DMS114 treated with DMSO at 0.1 percent for 48 hours (cell line): ENCODE results near the gene NPRL2.
A peak's percentile ranks its signal among the peaks of the same experiment; 100 is the strongest.

ENCODE experiments used
- DNase-seq: peaks from one replicate; lab custom pipeline; 2025; ENCODE audit not compliant: unreplicated experiment; lab: John Stamatoyannopoulos, UW

NPRL2 gene

DNA sequence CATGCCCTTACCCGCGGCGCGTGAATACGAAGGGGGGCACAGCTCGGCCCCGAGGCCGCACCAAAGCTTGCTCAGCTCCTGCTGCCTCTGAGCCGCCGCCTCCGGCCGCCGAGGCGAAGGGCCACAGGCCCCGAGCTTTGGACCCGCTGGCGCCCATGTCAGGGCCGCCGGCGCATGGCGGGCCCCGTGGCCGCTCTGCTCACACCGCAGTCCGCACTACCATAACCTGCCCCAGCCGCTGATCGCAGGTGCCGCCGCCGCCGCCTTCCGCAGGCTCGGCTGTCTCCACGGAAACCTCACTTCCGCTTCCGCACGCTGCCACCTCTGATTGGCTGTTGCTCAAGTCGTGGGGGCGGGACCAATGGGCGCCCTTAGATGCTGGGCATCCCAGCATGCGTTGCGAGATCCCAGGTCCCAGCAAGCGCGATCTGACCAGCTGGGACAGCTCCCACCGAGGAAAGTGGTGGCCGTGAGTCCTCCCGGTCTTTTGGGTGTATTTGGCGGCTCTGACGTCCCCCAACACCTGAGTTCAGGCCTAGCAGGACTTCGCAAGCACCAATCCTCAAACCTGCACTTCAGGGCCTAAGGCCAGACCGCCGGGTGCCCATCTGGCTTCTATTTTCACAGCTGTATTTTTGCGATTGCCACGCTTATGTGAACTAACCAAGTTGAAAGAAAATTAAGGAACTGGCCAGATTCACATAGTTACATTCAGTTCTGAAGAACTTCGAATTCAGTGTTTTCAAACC lies 22.5 kb downstream of the NPRL2 start, which contains the start of gene TUSC2:
TSS of gene TUSC2 (minus strand) at position 281 of the 749 bp plus-strand sequence. CDS start at position 157, 124 bp downstream.
- peak; percentile 77 for DNase-seq

DNA sequence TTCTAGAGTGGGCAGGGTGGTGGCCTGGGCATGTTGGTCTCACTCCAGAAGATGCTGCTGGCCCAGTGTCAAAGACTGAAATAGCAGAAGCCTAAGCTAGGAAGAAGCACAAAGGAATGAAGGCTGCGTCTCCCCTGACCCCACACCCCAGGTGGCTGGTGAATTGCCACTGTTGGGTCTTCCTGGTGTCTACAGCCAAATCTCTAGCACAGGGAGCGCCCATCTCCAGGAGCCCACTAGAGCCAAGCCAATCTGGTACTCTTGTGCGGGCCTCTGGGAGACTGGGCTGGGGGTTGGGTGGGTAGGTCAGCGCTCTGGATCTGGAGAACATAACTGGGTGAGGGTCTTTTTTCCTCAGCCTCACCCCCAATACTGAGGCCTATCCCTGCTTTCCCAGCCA lies 23.4 kb downstream of the NPRL2 start:
- DNase-seq, result no peak

DNA sequence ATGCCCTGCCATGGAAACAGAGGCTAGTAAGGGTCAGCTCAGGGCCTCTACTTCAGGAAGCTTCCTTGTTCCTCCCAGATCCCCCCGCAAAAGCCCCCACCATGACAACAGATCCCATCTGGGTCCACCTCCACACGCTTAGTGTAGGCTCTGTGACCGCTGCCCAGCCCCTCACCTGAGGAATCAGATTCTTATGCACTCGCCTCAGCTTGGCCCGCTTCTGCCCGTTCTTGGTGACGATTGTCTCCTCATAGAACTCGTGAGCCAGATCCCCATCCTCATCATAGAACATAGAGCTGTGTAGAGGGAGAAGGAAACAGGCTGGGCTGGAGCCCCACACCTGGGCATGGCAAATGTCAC lies 24.4 kb downstream of the NPRL2 start:
- no peak for DNase-seq

DNA sequence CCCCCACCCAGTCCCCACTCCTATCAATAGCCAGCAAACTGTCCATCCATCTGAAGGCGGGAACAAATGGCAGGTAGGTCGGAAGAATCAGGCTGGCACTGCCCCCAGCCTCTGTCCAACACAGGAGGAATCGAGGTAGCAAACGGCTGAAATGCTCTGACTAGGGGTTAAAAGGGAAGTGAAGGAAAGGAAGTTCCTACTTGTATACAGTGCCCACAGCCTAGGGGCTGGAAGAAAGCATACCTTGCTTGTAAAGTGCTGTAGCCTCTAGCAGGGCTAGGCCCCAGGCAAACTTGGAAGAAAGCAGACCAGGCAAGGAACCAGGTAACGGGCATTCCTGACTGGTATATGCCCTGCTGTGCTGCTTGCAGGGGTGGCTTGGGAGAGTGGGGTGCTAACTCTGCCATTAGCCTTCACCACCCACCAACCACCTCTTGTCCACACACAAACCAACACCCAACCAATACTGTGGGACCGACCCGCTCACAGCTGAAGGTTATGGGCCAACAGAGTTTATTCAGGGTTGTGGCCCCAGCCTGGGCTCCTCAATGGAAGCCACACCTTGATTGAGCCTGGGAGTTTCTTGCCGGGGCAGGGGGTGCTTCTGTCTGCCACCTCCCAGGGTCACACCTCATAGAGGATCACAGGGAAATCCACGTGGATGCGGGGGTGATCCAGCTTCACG lies 24.9 kb downstream of the NPRL2 start:
- DNase-seq, result no peak

DNA sequence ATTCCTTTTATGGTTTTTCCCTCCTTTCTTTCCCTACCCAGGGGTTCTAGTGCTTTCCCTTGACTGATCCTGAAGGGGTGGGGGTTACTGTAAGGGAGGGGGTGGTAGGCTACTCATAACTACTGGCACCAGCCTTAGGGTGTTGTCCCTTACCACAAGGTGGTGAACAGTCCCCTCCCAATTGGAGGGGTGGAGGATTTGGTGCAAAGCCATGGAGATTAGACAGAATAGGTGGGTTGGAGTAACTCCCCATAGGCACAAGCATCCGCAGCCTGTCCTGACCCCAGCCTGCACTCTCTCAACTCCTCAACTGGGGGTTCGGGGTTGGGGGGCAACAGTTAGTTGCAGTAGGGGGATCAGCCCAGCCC lies 25.5 kb downstream of the NPRL2 start:
- DNase-seq, result no peak

DNA sequence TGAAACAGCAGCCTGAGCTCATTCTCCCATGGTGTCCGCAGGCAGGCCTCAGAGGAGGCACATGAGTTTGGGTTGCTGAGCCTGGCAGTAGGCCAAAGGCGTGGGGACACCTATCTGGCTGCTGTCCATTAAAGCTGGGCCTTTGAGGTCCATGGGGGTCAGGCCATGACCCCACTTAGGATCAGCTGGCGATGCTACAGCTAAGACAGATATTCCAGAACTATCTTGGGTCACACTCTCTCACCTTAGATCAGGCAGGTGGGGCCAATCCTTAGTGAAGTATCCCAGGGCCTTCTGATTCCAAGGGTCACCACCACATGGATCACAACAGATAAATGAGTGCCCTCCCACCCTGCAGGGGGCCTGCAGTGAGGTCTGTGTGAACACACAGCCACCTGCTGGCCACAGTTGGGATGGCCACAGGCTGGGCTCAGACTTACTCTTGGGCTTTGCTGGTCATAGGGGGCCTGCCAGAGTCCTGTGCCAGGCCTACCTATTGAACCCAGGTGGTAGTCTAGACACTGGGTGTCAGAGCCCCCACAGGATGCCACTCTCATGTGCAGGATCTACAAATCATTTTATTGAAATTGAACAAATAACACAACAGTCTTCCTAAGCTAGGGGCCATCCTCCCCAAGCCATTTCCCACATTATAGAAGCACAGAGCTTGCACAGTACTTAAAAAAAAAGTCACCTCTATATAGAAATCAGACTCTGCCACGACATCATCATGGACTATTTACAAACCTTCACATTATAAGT lies 26.0 kb downstream of the NPRL2 start:
- DNase-seq, result peak; percentile 30

DNA sequence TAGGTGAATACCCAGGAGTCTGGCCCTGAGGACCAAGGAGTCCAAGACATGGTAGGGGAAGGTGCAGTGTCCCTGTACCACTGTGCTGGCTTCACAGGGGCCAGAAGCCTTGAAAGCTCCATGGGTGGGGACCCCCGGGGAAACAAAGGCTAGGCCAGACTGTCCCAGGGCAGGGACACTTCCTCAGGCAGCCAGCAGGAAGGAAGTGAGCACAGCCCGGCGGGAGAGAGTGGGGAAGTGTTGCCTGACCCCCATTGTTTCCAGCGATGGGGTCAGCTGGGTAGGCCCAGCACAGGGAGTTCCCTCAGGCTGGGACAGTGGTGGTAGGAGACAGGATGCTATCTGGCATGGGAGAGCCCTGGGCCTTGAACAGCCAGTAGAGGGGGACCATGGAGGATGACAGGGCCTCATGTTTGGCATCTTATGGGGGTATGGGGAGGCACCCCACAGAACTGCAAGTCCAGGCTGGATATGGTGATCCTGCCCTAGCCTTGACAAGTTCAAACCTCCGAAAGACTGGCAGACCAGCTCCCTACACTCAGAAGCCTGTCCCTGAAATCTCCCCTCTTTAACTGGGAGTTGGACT lies 26.9 kb downstream of the NPRL2 start:
- DNase-seq, result no peak

DNA sequence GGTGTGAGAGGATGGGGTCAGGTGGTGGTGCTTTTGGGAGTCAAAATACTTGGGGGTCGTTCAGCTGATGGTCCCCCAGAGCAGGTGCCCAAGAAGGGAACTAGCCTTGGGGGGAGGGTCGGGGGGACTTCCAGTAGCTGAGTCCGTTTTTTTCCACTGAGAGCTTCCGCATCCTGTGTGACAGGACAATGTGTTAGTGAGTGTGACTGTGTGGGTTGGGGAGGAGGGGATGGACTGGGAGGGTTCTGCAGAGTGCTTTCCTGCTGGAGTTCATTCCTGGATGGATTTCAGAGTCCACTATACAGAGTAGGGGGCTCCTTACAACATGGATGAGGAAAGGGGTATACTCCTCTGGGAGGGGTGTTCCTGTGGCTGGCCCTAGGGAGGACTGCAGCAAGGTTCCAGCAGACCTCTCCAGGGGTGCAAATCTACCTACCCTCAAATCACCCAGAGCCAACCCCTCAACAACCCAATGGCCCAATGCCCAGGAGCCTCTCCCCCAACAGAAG lies 27.4 kb downstream of the NPRL2 start:
- no peak for DNase-seq

DNA sequence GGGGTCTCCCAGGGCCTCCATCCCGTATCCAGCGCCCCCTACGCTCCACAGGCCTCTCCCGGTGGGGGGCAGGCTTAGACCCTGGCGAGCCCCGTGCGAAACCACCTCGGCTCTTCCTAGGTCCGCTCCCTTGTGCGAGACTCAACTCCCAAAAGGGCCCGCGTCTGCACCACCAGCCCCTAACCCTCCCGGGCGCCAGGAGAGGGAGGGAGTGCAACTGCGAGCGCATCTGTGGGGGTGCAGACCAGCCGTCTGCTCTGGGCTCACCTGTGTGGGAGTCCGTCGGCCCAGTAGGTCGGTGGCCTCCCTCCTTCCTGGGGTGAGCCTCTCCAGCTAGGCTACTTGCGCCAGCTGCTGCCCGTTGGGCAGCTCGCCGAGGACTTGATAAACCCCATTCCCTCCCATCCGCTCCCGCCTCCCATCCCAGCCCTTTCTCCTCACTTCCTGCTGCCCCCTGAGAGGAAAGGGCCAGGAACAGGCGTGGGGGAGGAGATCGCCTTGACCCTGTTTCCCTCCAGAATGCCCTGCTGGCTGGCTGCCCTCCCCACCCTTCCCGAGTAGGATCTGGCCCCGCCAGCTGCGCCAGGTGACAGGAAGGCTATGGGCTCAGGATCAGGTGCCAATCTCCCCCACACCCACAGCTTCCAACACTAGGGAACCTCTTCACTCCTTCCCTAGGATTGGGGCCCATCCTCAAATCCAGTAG lies 28.0 kb downstream of the NPRL2 start, which contains the start of gene HYAL2:
TSS of gene HYAL2 (minus strand) at position 360 of the 706 bp plus-strand sequence. CDS start 2,256 bp downstream, outside the sequence.
- no peak for DNase-seq

DNA sequence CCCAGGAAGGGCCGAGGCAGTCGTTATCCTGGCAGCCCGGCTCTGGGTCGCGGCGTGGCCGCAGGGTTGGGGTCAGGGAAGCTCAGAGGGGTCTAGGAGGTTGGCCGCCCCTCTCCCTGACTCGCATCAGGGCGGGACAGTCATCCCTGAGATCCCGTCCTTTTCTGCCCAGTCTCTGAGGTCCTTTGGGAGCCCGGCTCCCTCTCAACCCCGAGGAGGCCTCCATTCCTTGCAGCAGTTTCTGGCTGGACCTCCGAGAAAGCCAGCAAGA lies 28.5 kb downstream of the NPRL2 start:
- DNase-seq, result no peak

DNA sequence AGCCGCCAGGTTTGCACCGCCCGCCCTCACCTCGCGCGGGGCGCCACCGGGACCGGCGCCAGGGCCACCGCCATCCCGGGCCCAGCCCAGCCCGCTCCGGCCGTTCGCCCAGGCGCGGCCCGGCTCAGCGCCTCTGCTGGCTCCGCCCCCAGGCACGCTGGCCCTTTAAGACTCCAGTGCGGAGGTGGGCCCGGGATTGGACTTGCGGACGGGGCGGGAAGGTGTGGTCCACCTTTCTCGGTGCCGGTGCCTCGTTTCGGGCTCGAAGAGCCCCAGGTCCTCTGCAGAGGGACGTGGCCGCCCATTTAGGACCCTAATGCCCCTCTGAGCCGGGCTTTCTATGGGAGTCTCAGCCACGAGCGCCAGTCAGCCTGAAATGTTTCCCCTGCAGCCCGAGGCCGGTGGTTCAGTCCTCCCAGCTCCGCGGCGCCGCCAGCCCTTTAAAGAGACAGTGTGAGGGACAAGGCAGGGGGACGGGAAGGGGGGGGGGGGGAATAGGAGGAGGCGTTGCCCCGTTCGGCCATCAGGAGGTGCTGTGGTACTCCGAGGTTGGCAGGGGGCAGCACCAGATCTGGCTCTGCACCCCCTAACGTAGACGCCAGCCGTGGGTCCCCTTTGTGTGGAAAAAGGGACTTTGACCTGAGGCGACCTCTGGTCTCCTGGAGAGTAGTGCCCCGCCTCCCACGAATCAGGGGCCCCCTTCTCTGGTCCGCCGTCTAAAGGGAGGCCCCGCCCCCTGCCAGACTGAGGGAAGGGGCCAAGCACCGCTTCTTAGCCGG lies 29.1 kb downstream of the NPRL2 start:
- DNase-seq, result peak; percentile 78

DNA sequence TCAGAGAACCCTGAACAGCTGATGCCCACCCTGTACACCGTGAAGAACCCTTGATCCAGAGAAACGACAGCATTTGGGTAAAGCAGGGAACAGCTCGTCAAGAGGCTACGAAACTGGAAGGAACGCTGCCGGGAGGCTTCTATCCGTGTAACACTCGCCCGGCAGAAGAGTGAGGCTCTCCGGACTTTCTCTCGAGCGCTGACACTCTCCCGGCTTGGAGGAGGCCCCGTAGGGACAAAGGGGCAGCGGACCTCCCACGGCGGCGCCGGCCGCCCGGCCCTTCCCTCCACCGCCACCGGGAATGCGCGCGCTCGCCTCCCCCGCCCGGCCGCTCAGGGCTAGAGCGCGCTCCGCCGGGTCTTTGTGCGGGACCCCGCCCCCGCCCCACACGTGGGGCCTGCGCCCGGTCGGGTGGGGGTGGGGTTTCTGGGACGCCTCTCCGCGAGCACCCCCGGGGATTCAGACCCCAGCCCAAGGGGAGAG lies 29.7 kb downstream of the NPRL2 start:
- DNase-seq, result no peak

DNA sequence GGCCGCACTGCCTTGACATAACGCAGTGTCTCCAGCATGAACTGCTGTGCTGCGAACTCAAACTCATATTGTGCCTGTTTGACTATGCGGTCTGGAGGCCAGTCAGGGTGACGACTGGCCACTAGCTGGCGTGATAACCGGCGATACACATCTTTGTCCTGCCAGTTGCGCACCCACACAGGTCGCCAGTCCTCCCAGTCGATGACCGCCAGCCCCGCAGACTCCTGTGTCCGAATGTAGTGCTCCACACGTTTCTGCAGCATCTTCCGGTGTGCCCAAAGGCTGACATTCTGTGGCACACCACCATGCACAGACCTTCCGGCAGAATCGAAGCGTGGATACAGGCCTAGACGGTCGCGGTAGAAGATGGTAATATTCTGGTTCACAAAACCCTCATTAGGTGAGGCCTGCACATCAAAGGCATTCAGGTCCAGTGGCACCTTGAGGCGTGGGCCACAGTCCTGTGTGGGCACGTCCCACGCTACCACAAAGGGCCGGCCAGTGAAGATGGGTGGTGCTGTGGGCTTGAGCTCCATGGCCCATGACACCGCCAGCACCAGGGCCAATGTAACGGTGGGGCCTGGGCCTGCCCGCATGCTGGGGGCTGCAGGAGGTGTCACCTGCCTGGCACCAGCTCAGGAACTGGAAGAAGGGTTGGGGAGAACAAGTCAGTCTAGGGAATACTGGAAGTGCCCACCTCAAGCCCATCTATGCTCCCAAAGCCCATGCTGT lies 30.5 kb downstream of the NPRL2 start:
- no peak for DNase-seq

DNA sequence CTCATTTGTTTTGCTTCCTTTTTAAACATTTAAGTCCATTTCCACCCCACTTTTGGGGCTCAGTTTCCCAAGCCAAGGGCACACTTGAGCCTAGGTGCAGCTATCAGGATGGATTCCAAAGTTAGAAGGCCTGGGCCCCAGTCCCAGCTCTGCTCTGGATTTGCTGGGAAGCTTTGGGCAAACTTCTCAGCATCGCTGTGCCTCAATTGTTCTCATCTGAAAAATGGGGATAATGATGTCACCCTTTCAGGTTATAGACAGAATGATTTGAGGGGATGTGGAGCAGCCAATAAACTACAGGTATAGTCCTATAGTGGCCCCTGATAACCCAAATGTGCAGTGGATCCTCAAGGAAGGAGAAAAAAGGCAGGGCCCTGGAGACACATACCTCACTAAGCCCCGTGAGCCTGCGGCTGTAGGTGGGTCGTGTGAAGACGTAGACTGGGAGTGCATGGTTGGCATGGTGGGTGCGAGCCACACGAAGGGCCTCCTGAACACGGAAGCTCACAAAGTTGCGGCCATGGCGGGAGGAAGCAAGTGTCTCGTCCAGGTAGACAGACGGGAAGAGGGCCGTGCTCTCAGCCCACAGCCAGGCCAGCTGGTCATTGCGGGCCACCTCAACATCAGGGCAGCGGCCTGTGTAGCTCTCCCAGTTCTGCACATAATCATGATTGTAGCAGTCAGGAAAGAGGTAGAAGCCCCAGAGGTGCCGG lies 31.2 kb downstream of the NPRL2 start:
- no peak for DNase-seq

DNA sequence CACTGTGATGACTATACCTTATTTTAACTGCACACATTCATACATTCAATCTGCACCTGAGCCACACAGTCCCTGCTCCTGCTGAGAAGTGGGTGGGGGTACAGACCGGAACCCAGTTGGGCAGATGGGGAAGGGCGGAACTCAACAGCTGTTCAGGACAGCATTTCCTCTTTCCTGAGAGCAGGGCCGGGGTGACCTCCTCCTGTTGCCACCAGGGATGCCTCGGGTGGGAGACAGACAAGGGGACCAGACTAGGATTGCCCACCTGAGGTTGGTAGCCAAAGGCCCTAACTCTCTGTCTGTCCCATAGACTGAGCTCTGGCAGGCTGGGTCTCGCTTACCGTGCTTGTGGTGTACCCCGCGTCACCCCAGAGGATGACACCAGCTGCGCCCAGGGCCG lies 32.0 kb downstream of the NPRL2 start:
- DNase-seq, result no peak

DNA sequence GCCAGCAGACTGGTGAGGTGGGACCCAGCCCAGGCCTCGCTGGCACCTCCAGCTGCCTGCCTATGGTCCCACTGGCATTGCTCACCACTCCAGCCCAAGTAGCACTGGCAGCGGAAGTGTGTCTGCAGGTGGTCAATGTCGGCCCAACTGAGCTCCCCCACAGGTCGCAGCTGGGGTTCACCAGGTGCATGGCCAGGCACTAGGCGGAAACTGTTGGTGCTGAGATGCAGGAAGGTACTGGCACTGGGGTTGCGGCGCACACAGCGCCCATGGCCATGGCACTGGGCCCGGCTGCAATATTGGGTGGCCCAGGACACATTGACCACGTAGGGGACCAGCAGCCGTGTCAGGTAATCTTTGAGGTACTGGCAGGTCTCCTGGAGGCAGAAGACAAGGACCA lies 32.4 kb downstream of the NPRL2 start:
- DNase-seq, result no peak

DNA sequence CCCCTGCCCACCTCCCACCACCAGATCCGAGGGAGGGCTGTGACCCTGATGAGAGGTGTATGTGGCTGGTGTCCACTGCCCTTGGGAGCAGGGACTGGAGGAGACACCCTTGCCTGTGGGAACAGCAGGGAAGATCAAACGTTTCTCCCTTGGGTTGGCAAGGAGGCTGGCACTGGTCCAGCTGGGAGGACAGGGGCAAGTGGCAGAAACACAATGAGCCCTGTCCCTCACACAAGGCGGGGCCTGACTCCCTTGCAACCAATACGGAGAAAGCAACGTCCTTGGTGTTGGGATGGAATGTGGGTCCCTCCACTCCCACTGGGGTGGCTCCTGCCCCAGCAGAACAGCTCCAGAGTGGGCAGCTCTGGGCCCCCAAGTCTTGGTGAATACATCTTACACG lies 33.3 kb downstream of the NPRL2 start:
- no peak for DNase-seq

DNA sequence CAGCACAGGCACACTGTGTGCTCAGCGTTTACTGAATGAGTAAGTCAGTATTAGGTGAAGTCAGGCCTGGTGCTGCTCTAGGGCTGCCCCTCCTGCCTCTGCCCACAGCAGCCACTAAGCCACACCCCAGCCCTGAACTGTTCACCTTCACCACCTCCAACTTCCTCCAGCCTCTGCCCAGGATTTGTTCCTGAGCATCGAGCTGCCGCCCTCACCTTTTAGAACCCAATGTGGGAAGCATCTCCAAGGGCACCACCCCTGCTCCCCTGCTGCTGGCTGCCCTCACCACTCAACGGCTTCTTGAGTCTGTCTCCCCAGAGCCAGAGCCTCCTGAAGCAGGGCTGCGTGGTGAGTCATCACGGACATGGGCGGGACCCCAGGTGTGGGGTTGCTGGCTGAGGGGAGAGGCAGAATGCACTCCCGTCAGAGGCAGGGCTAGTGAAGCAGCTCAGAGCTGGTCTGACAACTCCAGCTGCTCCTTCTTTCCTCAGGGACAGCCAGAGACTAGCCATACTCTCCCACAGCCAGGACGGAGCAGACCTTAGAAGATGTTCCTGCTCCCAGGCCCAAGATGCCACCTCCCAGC lies 33.8 kb downstream of the NPRL2 start:
- no peak for DNase-seq
